Measurements from ENCODE around the gene MSANTD3. TPM values are rescaled to one million over a fixed set of nuclear protein-coding genes. Genes with fewer than 3 reads are reported as not detected.

Gene MSANTD3
- total RNA-seq, 1 donor from 2014 or later = 53.4 TPM

- DNase-seq = no peak
These were observed 39.9 kb downstream of the MSANTD3 start for GRCh38 chr9:100466829-100467221.

GRCh38 chr9:100468041-100468440 lies 41.1 kb downstream of the MSANTD3 start:
- DNase-seq = no peak

- DNase-seq = no peak
These were observed 45.3 kb downstream of the MSANTD3 start for GRCh38 chr9:100472268-100472667.

GRCh38 chr9:100472788-100473275 lies 45.9 kb downstream of the MSANTD3 start, which contains the start of gene TMEFF1:
Gene TMEFF1, plus strand, starts transcription at chr9:100473149. Its CDS starts 396 bp downstream, at chr9:100473545.
- peak; percentile 70 for DNase-seq

GRCh38 chr9:100473276-100474081 lies 46.5 kb downstream of the MSANTD3 start:
- DNase-seq = peak; percentile 53

GRCh38 chr9:100474082-100474923 lies 47.4 kb downstream of the MSANTD3 start:
- peak; percentile 15 for DNase-seq

GRCh38 chr9:100474924-100475276 lies 48.0 kb downstream of the MSANTD3 start:
- DNase-seq = no peak

GRCh38 chr9:100477241-100477640 lies 50.3 kb downstream of the MSANTD3 start:
- no peak for DNase-seq

GRCh38 chr9:100478192-100478591 lies 51.2 kb downstream of the MSANTD3 start:
- no peak for DNase-seq

- DNase-seq = no peak
These were observed 52.9 kb downstream of the MSANTD3 start for GRCh38 chr9:100479820-100480219.

- peak; percentile 15 for DNase-seq
These were observed 58.3 kb downstream of the MSANTD3 start for GRCh38 chr9:100485196-100485595.

- DNase-seq = no peak
These were observed 59.7 kb downstream of the MSANTD3 start for GRCh38 chr9:100486479-100487176.

GRCh38 chr9:100488177-100488576 lies 61.2 kb downstream of the MSANTD3 start:
- DNase-seq = no peak

GRCh38 chr9:100489836-100490235 lies 62.9 kb downstream of the MSANTD3 start:
- no peak for DNase-seq

- DNase-seq = peak; percentile 53
These were observed 66.0 kb downstream of the MSANTD3 start for GRCh38 chr9:100492952-100493351.

GRCh38 chr9:100498592-100498991 lies 71.6 kb downstream of the MSANTD3 start:
- no peak for DNase-seq

GRCh38 chr9:100499460-100499859 lies 72.5 kb downstream of the MSANTD3 start:
- DNase-seq = no peak

GRCh38 chr9:100499866-100500265 lies 72.9 kb downstream of the MSANTD3 start:
- no peak for DNase-seq

Measured in dermis blood vessel endothelial cell (primary cell).